B cell (primary cell): ENCODE measurements around the gene ARL9. TPM values are rescaled to one million over a fixed set of nuclear protein-coding genes. Genes with fewer than 3 reads are reported as not detected.

Experiments
- ATAC-seq: fragments of 200-7000 bp; cut with Tn5 transposase; one replicate; pipeline ENCODE4 v1.10.0; 2021; ENCODE audit warnings: low read depth, mild to moderate bottlenecking, moderate number of reproducible peaks, moderate library complexity
- CTCF ChIA-PET: fragments of 350-600 bp; sonication (Branson Sonifier 250); formaldehyde crosslinking; loops from one replicate; lab custom pipeline; 2021; ENCODE audit warnings: antibody characterized with exemption, inconsistent platforms; lab: Charles Lee
- POLR2A ChIA-PET: fragments of 350-600 bp; sonication (Branson Sonifier 250); formaldehyde crosslinking; loops from one replicate; lab custom pipeline; 2021; ENCODE audit warnings: antibody characterized with exemption; lab: Charles Lee
- DNase-seq: peaks from one replicate; pipeline ENCODE4 v3.0.0; 2013
- H2AFZ ChIP-seq: 2 replicates; pipeline ENCODE4 v1.6.1; 2012; ENCODE audit warnings: mild to moderate bottlenecking, low read depth, low read length; ENCODE audit not compliant: insufficient read depth, poor library complexity, severe bottlenecking
- H3K27ac ChIP-seq, 2 donors: 1 replicate in 1 of 2; 2 replicates in 1 of 2; pipeline ENCODE4 v1.5.1; 2012 to 2013; ENCODE audit warnings: low read length in 2 of 2, mild to moderate bottlenecking in 2 of 2, moderate library complexity in 1 of 2
- H3K27me3 ChIP-seq, 4 experiments: fragments of 200-600 bp in 1 of 4; sonication (generic) in 1 of 4; replicated peaks in 1 of 4; 1 replicate in 2 of 4; 2 replicates in 2 of 4; pipeline versions ENCODE4 v1.6.1 to v1.7.0; 2013 to 2016; ENCODE audit warnings: low read length in 3 of 4, mild to moderate bottlenecking in 2 of 4, mixed read lengths in 1 of 4, moderate library complexity in 1 of 4; ENCODE audit not compliant: insufficient read depth in 4 of 4, control insufficient read depth in 3 of 4; ENCODE audit errors: control extremely low read depth in 1 of 4
- H3K36me3 ChIP-seq, 2 experiments: replicated peaks in 1 of 2; 1 replicate in 1 of 2; 2 replicates in 1 of 2; pipeline versions ENCODE4 v1.6.1 to v1.7.1; 2013; ENCODE audit warnings: low read length in 1 of 2; ENCODE audit not compliant: insufficient read depth in 2 of 2, control insufficient read depth in 1 of 2; ENCODE audit errors: control extremely low read depth in 1 of 2, extremely low read depth in 1 of 2
- H3K4me1 ChIP-seq, 2 donors: fragments of 200-600 bp in 1 of 2; sonication (generic) in 1 of 2; 1 replicate in 1 of 2; 2 replicates in 1 of 2; pipeline versions ENCODE4 v1.5.1 to v1.6.1; 2013 to 2017; ENCODE audit warnings: low read length in 2 of 2; ENCODE audit not compliant: control insufficient read depth in 2 of 2, insufficient read depth in 2 of 2
- H3K4me2 ChIP-seq: replicated peaks from 2 replicates; pipeline ENCODE3; 2012; ENCODE audit warnings: mild to moderate bottlenecking, low read depth, low read length; ENCODE audit not compliant: poor library complexity, severe bottlenecking
- H3K4me3 ChIP-seq, 5 experiments: fragments of 200-600 bp in 1 of 5; sonication (generic) in 1 of 5; 1 replicate in 3 of 5; 2 replicates in 2 of 5; pipeline versions ENCODE4 v1.5.1 to v1.7.0; 2011 to 2016; ENCODE audit warnings: low read length in 4 of 5, mild to moderate bottlenecking in 4 of 5, low read depth in 2 of 5, control low read depth in 1 of 5, moderate library complexity in 1 of 5; ENCODE audit not compliant: insufficient read depth in 1 of 5; ENCODE audit errors: control extremely low read depth in 1 of 5, extremely low read depth in 1 of 5
- H3K79me2 ChIP-seq: fragments of 200-600 bp; sonication (generic); one replicate; pipeline ENCODE4 v1.6.0; 2016; ENCODE audit warnings: low read length; ENCODE audit not compliant: control insufficient read depth, insufficient read depth
- H3K9ac ChIP-seq: fragments of 200-600 bp; sonication (generic); 2 replicates; pipeline ENCODE4 v1.6.1; 2017; ENCODE audit warnings: mild to moderate bottlenecking, low read length, moderate library complexity
- H3K9me3 ChIP-seq, 3 donors: one replicate each; pipeline versions ENCODE4 v1.6.1 to v1.7.1; 2013; ENCODE audit warnings: low read length in 2 of 3; ENCODE audit not compliant: control insufficient read depth in 2 of 3, insufficient read depth in 1 of 3; ENCODE audit errors: control extremely low read depth in 1 of 3
- H4K20me1 ChIP-seq: 2 replicates; pipeline ENCODE4 v1.6.0; 2012; ENCODE audit warnings: mild to moderate bottlenecking, low read length; ENCODE audit not compliant: insufficient read depth, control insufficient read depth, poor library complexity, severe bottlenecking
- H3K27ac Mint-ChIP-seq: one replicate; pipeline ENCODE4 v1.8.0; 2021; ENCODE audit warnings: mixed read lengths
- H3K27me3 Mint-ChIP-seq: one replicate; pipeline ENCODE4 v1.8.0; 2021; ENCODE audit warnings: mixed read lengths
- H3K4me1 Mint-ChIP-seq: one replicate; pipeline ENCODE4 v1.8.0; 2021; ENCODE audit warnings: mixed read lengths
- H3K4me3 Mint-ChIP-seq: one replicate; pipeline ENCODE4 v1.8.0; 2021; ENCODE audit warnings: mixed read lengths
- H3K9me3 Mint-ChIP-seq: one replicate; pipeline ENCODE4 v1.8.0; 2022; ENCODE audit warnings: mixed read lengths; ENCODE audit not compliant: insufficient read depth
- EZH2 ChIP-seq: IDR thresholded peaks from 2 replicates; pipeline ENCODE4 v1.6.1; 2012; ENCODE audit warnings: borderline replicate concordance, low read depth, mild to moderate bottlenecking, moderate library complexity, low read length; ENCODE audit not compliant: insufficient read depth, poor library complexity, severe bottlenecking
- WGBS: methylation state at CpG from one replicate; pipeline ENCODE4 v1.1.5; 2013; ENCODE audit warnings: missing lambda C conversion rate; ENCODE audit not compliant: insufficient coverage; 5-methylcytosine and 5-hydroxymethylcytosine counted together
- intact Hi-C: fragments of 100-400 bp; cut with micrococcal nuclease; formaldehyde crosslinking; loops from one replicate; pipeline ENCODE4 v1.10.0; 2022
- polyA plus RNA-seq: library from polyadenylated mRNA; depleted of rRNA; stranded (reverse); fragments of >200 nt; gene quantifications from 2 replicates; pipeline ENCODE4 v1.2.3, GENCODE V29; 2012
- total RNA-seq, 2 donors: library from RNA; stranded (reverse); fragments of 120-200 nt in 1 of 2; gene quantifications; 1 replicate in 1 of 2; 2 replicates in 1 of 2; pipeline versions ENCODE4 v1.2.3 to v1.2.4, GENCODE V29; 2013 to 2022
- TF ChIP-seq, protein P1 (sequence below): fragments of 200-600 bp; IDR thresholded peaks from one replicate; pipeline ENCODE4 v1.8.0; 2022; ENCODE audit warnings: antibody characterized with exemption, mild to moderate bottlenecking

The ARL9 gene
- total and polyA plus RNA-seq, 2 donors (not counting 1 experiment from before 2014, with no cell fraction given), result 0.17 TPM; not detected in 1

DNA sequence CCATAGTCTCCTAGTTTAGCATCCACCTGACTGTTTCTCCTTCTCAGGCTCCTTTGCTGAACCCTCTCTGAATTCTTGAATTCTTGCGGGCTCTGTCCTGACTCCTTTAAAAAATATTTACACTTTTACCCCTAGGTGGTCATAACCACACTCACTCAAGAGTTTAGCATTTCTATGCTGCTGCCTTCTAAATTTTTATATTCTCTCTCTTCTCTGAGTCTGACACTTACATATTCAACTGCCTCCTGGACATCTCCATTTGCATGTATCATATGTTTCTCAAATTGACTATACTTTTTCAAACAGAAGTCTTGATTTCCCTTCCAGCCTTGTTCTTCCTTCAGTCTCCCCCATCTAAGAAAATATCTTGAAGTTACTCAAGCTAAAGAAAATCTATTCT, 31.6 kb downstream of the ARL9 start:
- ATAC-seq (no peak), DNase-seq (no peak)
- intact Hi-C loops, result no loop called here
- no peaks in the 10 kb centered on the region for H3K9me3 Mint-ChIP-seq
- no peak overlapping the region for H3K4me3 Mint-ChIP-seq
- Histone ChIP-seq H3K9ac (no peak overlapping the region), H3K36me3 (no peaks in the 10 kb centered on the region), H4K20me1 (no peaks in the 10 kb centered on the region), H3K9me3 (no peaks in the 10 kb centered on the region), H2AFZ (no peak overlapping the region), H3K27ac (no peak overlapping the region), H3K4me2 (no peak overlapping the region), H3K79me2 (no peaks in the 10 kb centered on the region), H3K4me3 (no peak overlapping the region), H3K4me1 (no peaks in the 10 kb centered on the region), H3K27me3 (peaks cover 0 to 25% (median 13%) of the 10 kb centered on the region in 4 experiments)
- POLR2A ChIA-PET, result no interaction called here
- H3K27ac Mint-ChIP-seq, result no peak overlapping the region
- WGBS, result 100% methylated on average over 1 of the region's 1 CpG
- CTCF ChIA-PET, result no interaction called here
- peaks cover 18% of the 10 kb centered on the region for H3K27me3 Mint-ChIP-seq
- no peaks in the 10 kb centered on the region for H3K4me1 Mint-ChIP-seq
- TF ChIP-seq, protein P1, sequence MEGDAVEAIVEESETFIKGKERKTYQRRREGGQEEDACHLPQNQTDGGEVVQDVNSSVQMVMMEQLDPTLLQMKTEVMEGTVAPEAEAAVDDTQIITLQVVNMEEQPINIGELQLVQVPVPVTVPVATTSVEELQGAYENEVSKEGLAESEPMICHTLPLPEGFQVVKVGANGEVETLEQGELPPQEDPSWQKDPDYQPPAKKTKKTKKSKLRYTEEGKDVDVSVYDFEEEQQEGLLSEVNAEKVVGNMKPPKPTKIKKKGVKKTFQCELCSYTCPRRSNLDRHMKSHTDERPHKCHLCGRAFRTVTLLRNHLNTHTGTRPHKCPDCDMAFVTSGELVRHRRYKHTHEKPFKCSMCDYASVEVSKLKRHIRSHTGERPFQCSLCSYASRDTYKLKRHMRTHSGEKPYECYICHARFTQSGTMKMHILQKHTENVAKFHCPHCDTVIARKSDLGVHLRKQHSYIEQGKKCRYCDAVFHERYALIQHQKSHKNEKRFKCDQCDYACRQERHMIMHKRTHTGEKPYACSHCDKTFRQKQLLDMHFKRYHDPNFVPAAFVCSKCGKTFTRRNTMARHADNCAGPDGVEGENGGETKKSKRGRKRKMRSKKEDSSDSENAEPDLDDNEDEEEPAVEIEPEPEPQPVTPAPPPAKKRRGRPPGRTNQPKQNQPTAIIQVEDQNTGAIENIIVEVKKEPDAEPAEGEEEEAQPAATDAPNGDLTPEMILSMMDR, result no peak
- TF ChIP-seq EZH2, result no peak

DNA sequence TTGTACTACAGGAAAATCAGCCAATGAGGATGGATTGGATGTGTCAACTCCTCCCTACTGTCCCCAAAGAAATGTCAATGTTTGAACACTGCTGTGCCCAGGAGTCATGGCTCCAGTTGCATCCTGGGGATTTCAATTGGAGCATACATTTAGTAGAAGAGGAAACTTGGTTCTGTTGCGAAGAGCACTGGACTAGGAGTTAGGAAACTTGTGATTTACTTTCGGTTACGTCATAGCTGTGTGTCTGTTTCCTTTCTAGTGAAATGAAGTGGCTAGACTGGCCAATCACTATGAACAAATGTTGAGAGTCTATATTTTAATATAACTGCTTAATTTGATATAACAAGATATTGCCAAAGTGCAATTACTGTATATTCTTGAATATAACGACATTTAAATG, 35.2 kb downstream of the ARL9 start:
- Histone ChIP-seq H3K36me3 (no peaks in the 10 kb centered on the region), H2AFZ (no peak overlapping the region), H3K9me3 (no peaks in the 10 kb centered on the region), H3K9ac (no peak overlapping the region), H3K4me3 (no peak overlapping the region), H4K20me1 (no peaks in the 10 kb centered on the region), H3K4me2 (no peak overlapping the region), H3K27ac (no peak overlapping the region), H3K27me3 (peaks cover 0 to 6% (median 3%) of the 10 kb centered on the region in 4 experiments), H3K4me1 (peaks cover 7% of the 10 kb centered on the region in 2 donors), H3K79me2 (no peaks in the 10 kb centered on the region)
- ChIA-PET POLR2A (no interaction called here), CTCF (no interaction called here)
- DNase-seq (no peak), ATAC-seq (no peak)
- no peaks in the 10 kb centered on the region for H3K9me3 Mint-ChIP-seq
- no peak for TF ChIP-seq EZH2
- TF ChIP-seq, protein P1, result no peak
- no CpG with 5 or more reads among the region's 4 CpGs for WGBS
- H3K4me1 Mint-ChIP-seq, result peaks cover 12% of the 10 kb centered on the region
- intact Hi-C loops, result loop anchor here (5.0 kb wide), 1 partner anchor 594 kb away; the partner anchor contains the start of gene CEP135
- H3K27me3 Mint-ChIP-seq, result peaks cover 21% of the 10 kb centered on the region
- no peak overlapping the region for H3K4me3 Mint-ChIP-seq
- no peak overlapping the region for H3K27ac Mint-ChIP-seq
